WTC11 (cell line): ENCODE measurements around the gene ULK4. TPM values are rescaled to one million over a fixed set of nuclear protein-coding genes. Genes with fewer than 3 reads are reported as not detected.

Experiments used
- ATAC-seq: fragments of 200-7000 bp; cut with Tn5 transposase; 2 replicates; pipeline ENCODE4 v1.10.0; 2021; ENCODE audit warnings: mild to moderate bottlenecking, moderate library complexity
- CTCF ChIA-PET: fragments of 300-600 bp; sonication (Branson Sonifier 250); formaldehyde crosslinking; loops from one replicate; lab custom pipeline; 2021; ENCODE audit warnings: antibody characterized with exemption; lab: Charles Lee
- POLR2A ChIA-PET: fragments of 350-600 bp; sonication (Branson Sonifier 250); formaldehyde crosslinking; loops from one replicate; lab custom pipeline; 2021; ENCODE audit warnings: antibody characterized with exemption; lab: Charles Lee
- DNase-seq: peaks from one replicate; pipeline ENCODE4 v3.0.0; 2021; ENCODE audit warnings: low spot score
- H3K27ac Mint-ChIP-seq: 2 replicates; pipeline ENCODE4 v1.8.0; 2021; ENCODE audit warnings: mixed read lengths
- H3K27me3 Mint-ChIP-seq: 2 replicates; pipeline ENCODE4 v1.8.0; 2021; ENCODE audit warnings: low read depth, mild to moderate bottlenecking, moderate library complexity, mixed read lengths
- H3K36me3 Mint-ChIP-seq: 2 replicates; pipeline ENCODE4 v1.8.0; 2021; ENCODE audit warnings: mixed read lengths
- H3K4me1 Mint-ChIP-seq: 2 replicates; pipeline ENCODE4 v1.8.0; 2022; ENCODE audit warnings: mixed read lengths
- H3K4me3 Mint-ChIP-seq: 2 replicates; pipeline ENCODE4 v1.8.0; 2021; ENCODE audit warnings: mild to moderate bottlenecking, moderate library complexity, mixed read lengths
- H3K9me3 Mint-ChIP-seq: 2 replicates; pipeline ENCODE4 v1.8.0; 2021; ENCODE audit warnings: mixed read lengths
- ATF3 ChIP-seq: sonication (generic); formaldehyde crosslinking; conservative IDR thresholded peaks from 2 replicates; pipeline ENCODE4 v1.8.1; 2022; ENCODE audit warnings: mild to moderate bottlenecking, missing genetic modification reagents
- CDX4 ChIP-seq: fragments of 250-450 bp; sonication (Bioruptor Pico); IDR thresholded peaks from 2 replicates; pipeline ENCODE4 v1.9.0; 2021; ENCODE audit warnings: moderate library complexity, mild to moderate bottlenecking, inconsistent platforms, borderline replicate concordance
- GABPB1 ChIP-seq: sonication (generic); formaldehyde crosslinking; IDR thresholded peaks from 2 replicates; pipeline ENCODE4 v1.8.1; 2023; ENCODE audit warnings: mild to moderate bottlenecking, missing genetic modification reagents
- IRF1 ChIP-seq: sonication (generic); formaldehyde crosslinking; IDR thresholded peaks from 2 replicates; pipeline ENCODE4 v1.8.0; 2023; ENCODE audit warnings: missing genetic modification reagents
- JAZF1 ChIP-seq: fragments of 250-450 bp; sonication (Bioruptor Pico); IDR thresholded peaks from 2 replicates; pipeline ENCODE4 v1.9.0; 2021; ENCODE audit warnings: moderate library complexity, mild to moderate bottlenecking, inconsistent platforms
- NFE2L1 ChIP-seq: sonication (generic); formaldehyde crosslinking; IDR thresholded peaks from 2 replicates; pipeline ENCODE4 v1.8.1; 2023; ENCODE audit warnings: missing genetic modification reagents
- OVOL2 ChIP-seq: fragments of 250-450 bp; sonication (Bioruptor Pico); IDR thresholded peaks from 2 replicates; pipeline ENCODE4 v1.9.0; 2021; ENCODE audit warnings: mild to moderate bottlenecking, borderline replicate concordance
- TEAD4 ChIP-seq: sonication (generic); formaldehyde crosslinking; IDR thresholded peaks from 2 replicates; pipeline ENCODE4 v1.8.0; 2022; ENCODE audit warnings: mild to moderate bottlenecking, missing genetic modification reagents
- ZBTB21 ChIP-seq: sonication (generic); formaldehyde crosslinking; IDR thresholded peaks from 2 replicates; pipeline ENCODE4 v1.8.1; 2023; ENCODE audit warnings: mild to moderate bottlenecking, missing genetic modification reagents, borderline replicate concordance
- ZNF263 ChIP-seq: sonication (generic); formaldehyde crosslinking; IDR thresholded peaks from 2 replicates; pipeline ENCODE4 v1.8.1; 2022; ENCODE audit warnings: low read depth, mild to moderate bottlenecking, moderate library complexity, missing genetic modification reagents
- ZNF512 ChIP-seq: sonication (generic); formaldehyde crosslinking; IDR thresholded peaks from 2 replicates; pipeline ENCODE4 v1.8.1; 2022; ENCODE audit warnings: missing genetic modification reagents, borderline replicate concordance
- ZNF532 ChIP-seq: fragments of 250-450 bp; sonication (Bioruptor Pico); IDR thresholded peaks from 2 replicates; pipeline ENCODE4 v1.9.0; 2021; ENCODE audit warnings: mild to moderate bottlenecking, borderline replicate concordance
- total RNA-seq: library from RNA; stranded (reverse); gene quantifications from 3 replicates; pipeline ENCODE4 v1.2.3, GENCODE V29; 2021

The ULK4 gene
- total RNA-seq, 1 experiment from 2014 or later, result 9.2 TPM

- POLR2A ChIA-PET, result no interaction called here
- no peak overlapping the region for H3K4me3 Mint-ChIP-seq
- ATAC-seq, result no peak
- TF ChIP-seq OVOL2 (CRISPR knock-in tag) (no peak), ZNF532 (CRISPR knock-in tag) (no peak)
- TF ChIP-seq, all 79 proteins: peak for 0
- Mint-ChIP-seq H3K4me1 (peaks cover 14% of the 10 kb centered on the region), H3K27ac (no peak overlapping the region), H3K9me3 (peaks cover 4% of the 10 kb centered on the region), H3K27me3 (no peaks in the 10 kb centered on the region), H3K36me3 (no peaks in the 10 kb centered on the region)
- DNase-seq, result no peak
- CTCF ChIA-PET, result interaction anchor here (0.9 kb wide), 1 partner anchor 235 kb away, joined by 3 read pairs; no protein-coding TSS in a partner anchor
Observed at GRCh38 chr3:41682996-41683395, 278.9 kb downstream of the ULK4 start.

GRCh38 chr3:41682382-41682781 is 279.5 kb downstream of the ULK4 start:
- peaks cover 14% of the 10 kb centered on the region for H3K4me1 Mint-ChIP-seq
- H3K36me3 Mint-ChIP-seq, result no peaks in the 10 kb centered on the region
- ATAC-seq (no peak), DNase-seq (no peak)
- no peaks in the 10 kb centered on the region for H3K27me3 Mint-ChIP-seq
- ChIA-PET POLR2A (no interaction called here), CTCF (no interaction called here)
- TF ChIP-seq ZNF263 (CRISPR knock-in tag) (no peak), ZBTB21 (CRISPR knock-in tag) (no peak), JAZF1 (CRISPR knock-in tag) (no peak), CDX4 (CRISPR knock-in tag) (no peak), NFE2L1 (CRISPR knock-in tag) (no peak), ZNF512 (CRISPR knock-in tag) (no peak), IRF1 (CRISPR knock-in tag) (no peak)
- no peak overlapping the region for H3K4me3 Mint-ChIP-seq
- H3K27ac Mint-ChIP-seq, result no peak overlapping the region; the same call in 1 of the 2 replicates
- H3K9me3 Mint-ChIP-seq, result peaks cover 4% of the 10 kb centered on the region

GRCh38 chr3:41681479-41681878 is 280.4 kb downstream of the ULK4 start:
- Mint-ChIP-seq H3K27me3 (no peaks in the 10 kb centered on the region), H3K9me3 (peaks cover 4% of the 10 kb centered on the region), H3K36me3 (no peaks in the 10 kb centered on the region), H3K4me3 (no peak overlapping the region)
- CTCF ChIA-PET, result no interaction called here
- ATAC-seq, result peak; percentile 74
- no peak for TF ChIP-seq ATF3
- TF ChIP-seq TEAD4 (CRISPR knock-in tag), result no peak
- TF ChIP-seq GABPB1 (CRISPR knock-in tag), result peak; percentile 82
- no peak for TF ChIP-seq IRF1 (CRISPR knock-in tag)
- TF ChIP-seq, all 79 proteins: peak for 1
- Mint-ChIP-seq H3K4me1 (peaks cover 14% of the 10 kb centered on the region), H3K27ac (peak overlapping the region; percentile 64)
- DNase-seq, result no peak
- POLR2A ChIA-PET, result no interaction called here
